A673 (cell line): ENCODE measurements around the gene NCKAP1. TPM values are rescaled to one million over a fixed set of nuclear protein-coding genes. Genes with fewer than 3 reads are reported as not detected.

Experiments
- BruUV-seq: library from RNA; stranded (reverse); fragments of 400-500 nt; replicated peaks from 2 replicates; lab custom pipeline; 2021; lab: Mats Ljungman, UMichigan
- CTCF ChIA-PET: fragments of 300-600 bp; sonication (Branson Sonifier 250); formaldehyde crosslinking; loops from one replicate; lab custom pipeline; 2022; ENCODE audit warnings: antibody characterized with exemption; lab: Charles Lee
- POLR2A ChIA-PET: fragments of 300-600 bp; sonication (Branson Sonifier 250); formaldehyde crosslinking; loops from one replicate; lab custom pipeline; 2022; ENCODE audit warnings: antibody characterized with exemption; ENCODE audit not compliant: low non-redundant PET; lab: Charles Lee
- DNase-seq: peaks from one replicate; pipeline ENCODE4 v3.0.0-alpha.2; 2015; ENCODE audit warnings: low spot score
- H3K27ac ChIP-seq: fragments of 200-600 bp; sonication (generic); 2 replicates; pipeline ENCODE4 v1.5.1; 2016; ENCODE audit warnings: mixed run types, low read depth, mild to moderate bottlenecking, mixed read lengths, antibody characterized with exemption, low read length; ENCODE audit not compliant: poor library complexity, severe bottlenecking
- H3K27me3 ChIP-seq: fragments of 200-600 bp; sonication (generic); replicated peaks from 2 replicates; pipeline ENCODE4 v1.6.1; 2017; ENCODE audit warnings: mixed run types, low read depth, mild to moderate bottlenecking, mixed read lengths, antibody characterized with exemption, low read length; ENCODE audit not compliant: insufficient read depth, poor library complexity
- H3K36me3 ChIP-seq: fragments of 200-600 bp; sonication (generic); 2 replicates; pipeline ENCODE4 v1.6.1; 2016; ENCODE audit warnings: mixed run types, mild to moderate bottlenecking, mixed read lengths, antibody characterized with exemption, low read length; ENCODE audit not compliant: insufficient read depth, poor library complexity, severe bottlenecking
- H3K4me1 ChIP-seq: fragments of 200-600 bp; sonication (generic); 2 replicates; pipeline ENCODE4 v1.6.1; 2017; ENCODE audit warnings: mixed run types, mild to moderate bottlenecking, mixed read lengths, antibody characterized with exemption, low read length; ENCODE audit not compliant: insufficient read depth, poor library complexity, severe bottlenecking
- H3K4me3 ChIP-seq: fragments of 200-600 bp; sonication (generic); 2 replicates; pipeline ENCODE4 v1.5.1; 2016; ENCODE audit warnings: low read depth, mixed run types, mild to moderate bottlenecking, mixed read lengths, low read length; ENCODE audit not compliant: poor library complexity, severe bottlenecking
- H3K9me3 ChIP-seq: fragments of 200-600 bp; sonication (generic); 2 replicates; pipeline ENCODE4 v1.6.1; 2016; ENCODE audit warnings: mixed run types, low read depth, mild to moderate bottlenecking, mixed read lengths, antibody characterized with exemption, low read length; ENCODE audit not compliant: poor library complexity, severe bottlenecking
- CTCF ChIP-seq: fragments of 300-800, 200-600 bp; sonication (generic); conservative IDR thresholded peaks from 2 replicates; pipeline ENCODE4 v1.5.1; 2017; ENCODE audit warnings: low read depth, mild to moderate bottlenecking, antibody characterized with exemption, low read length, moderate library complexity, mixed read lengths
- EZH2 ChIP-seq: fragments of 200-600 bp; sonication (generic); IDR thresholded peaks from 2 replicates; pipeline ENCODE4 v1.6.1; 2017; ENCODE audit warnings: borderline replicate concordance, low read depth, mild to moderate bottlenecking, mixed read lengths, antibody characterized with exemption, low read length; ENCODE audit not compliant: poor library complexity, severe bottlenecking
- intact Hi-C: fragments of 100-400 bp; cut with micrococcal nuclease; formaldehyde crosslinking; loops from one replicate; pipeline ENCODE4 v1.10.0; 2022; ENCODE audit not compliant: unreplicated experiment
- total RNA-seq: library from RNA; stranded (reverse); gene quantifications from 2 replicates; pipeline ENCODE4 v1.2.3, GENCODE V29; 2021

The NCKAP1 gene
- total RNA-seq, 1 experiment from 2014 or later, result 153 TPM

DNA sequence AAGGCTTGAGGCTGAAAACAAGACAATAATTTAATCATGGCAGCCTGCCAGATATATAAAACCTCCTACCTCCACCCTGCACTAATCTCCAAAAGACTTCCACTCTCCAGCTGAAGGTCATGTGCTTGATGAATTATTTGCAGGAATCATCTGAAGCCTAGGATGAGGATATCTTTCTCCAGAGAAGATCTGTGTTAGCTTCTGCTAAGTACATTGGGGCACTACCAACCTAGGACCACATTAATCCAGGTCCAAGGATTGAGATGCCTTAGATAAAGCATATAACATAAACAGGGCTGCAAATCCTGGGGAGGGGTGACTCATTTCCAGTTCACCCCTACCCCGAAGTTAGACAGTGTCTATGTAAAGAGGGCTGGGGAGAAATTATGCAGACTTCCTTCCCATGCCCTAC lies 91.3 kb downstream of the NCKAP1 start:
- BruUV-seq, result no TSS peak
- ChIA-PET POLR2A (no interaction called here), CTCF (no interaction called here)
- peaks cover 31% of the 10 kb centered on the region for H3K36me3 ChIP-seq
- peaks cover 75% of the 10 kb centered on the region for H3K4me1 ChIP-seq
- TF ChIP-seq CTCF (no peak), EZH2 (no peak)
- no peaks in the 10 kb centered on the region for H3K27me3 ChIP-seq
- peak; percentile 86 for DNase-seq
- H3K27ac ChIP-seq, result peak overlapping the region; percentile 51
- no peaks in the 10 kb centered on the region for H3K9me3 ChIP-seq
- intact Hi-C loops, result no loop called here
- H3K4me3 ChIP-seq, result no peak overlapping the region

DNA sequence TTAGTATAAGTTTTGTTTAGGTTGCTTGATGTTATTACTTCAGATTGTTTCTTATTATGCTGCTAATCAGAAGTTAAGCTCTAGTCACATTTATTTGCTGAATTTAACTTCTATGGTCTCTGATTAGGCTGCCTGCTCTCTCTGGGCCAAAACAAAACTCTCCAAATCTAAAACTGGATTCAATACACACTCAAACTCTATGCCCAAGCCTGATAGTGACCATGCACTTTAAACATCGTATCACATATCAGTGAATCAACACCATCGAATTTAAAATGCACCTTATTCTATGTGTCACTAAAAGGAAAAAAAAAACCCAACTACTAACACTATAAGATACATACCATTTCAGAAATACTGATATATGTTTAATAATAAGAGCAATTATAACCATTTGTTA lies 94.9 kb downstream of the NCKAP1 start:
- TF ChIP-seq EZH2 (no peak), CTCF (no peak)
- no peak for DNase-seq
- H3K36me3 ChIP-seq, result peaks cover 20% of the 10 kb centered on the region
- CTCF ChIA-PET, result no interaction called here
- H3K4me1 ChIP-seq, result peaks cover 76% of the 10 kb centered on the region
- POLR2A ChIA-PET, result no interaction called here
- intact Hi-C loops, result no loop called here
- no peak overlapping the region for H3K27ac ChIP-seq
- H3K4me3 ChIP-seq, result no peak overlapping the region
- BruUV-seq, result no TSS peak
- no peaks in the 10 kb centered on the region for H3K27me3 ChIP-seq
- H3K9me3 ChIP-seq, result no peaks in the 10 kb centered on the region

DNA sequence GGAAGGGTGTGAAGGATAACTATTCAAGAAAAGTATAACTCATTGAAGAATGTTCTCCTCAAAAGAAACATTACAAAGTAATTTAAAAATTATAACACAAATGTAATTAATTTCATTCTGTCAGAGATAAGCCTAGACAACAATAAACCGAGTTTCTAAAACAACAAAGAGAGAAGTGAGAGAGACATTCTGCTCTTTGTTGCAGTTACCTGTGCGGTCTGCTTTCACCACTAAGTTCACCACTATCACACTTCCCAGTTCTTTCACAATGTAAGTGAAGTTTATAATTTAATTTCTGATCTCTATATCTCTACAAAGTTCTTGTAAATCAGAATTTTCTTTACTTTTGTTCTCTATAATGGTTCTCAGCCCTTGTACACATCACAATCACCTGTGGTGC lies 95.5 kb downstream of the NCKAP1 start:
- no TSS peak for BruUV-seq
- ChIA-PET POLR2A (interaction anchor here (0.6 kb wide), 1 partner anchor 11 kb away, joined by 3 read pairs; no protein-coding TSS in a partner anchor), CTCF (no interaction called here)
- H3K36me3 ChIP-seq, result peaks cover 23% of the 10 kb centered on the region
- DNase-seq, result no peak
- no peak overlapping the region for H3K27ac ChIP-seq
- no peaks in the 10 kb centered on the region for H3K27me3 ChIP-seq
- TF ChIP-seq CTCF (no peak), EZH2 (no peak)
- no peak overlapping the region for H3K4me3 ChIP-seq
- H3K4me1 ChIP-seq, result peaks cover 72% of the 10 kb centered on the region
- H3K9me3 ChIP-seq, result no peaks in the 10 kb centered on the region
- intact Hi-C loops, result no loop called here
